Lung (tissue), 12 donors: ENCODE results near the gene SYT1. TPM values are rescaled to one million over a fixed set of nuclear protein-coding genes. Genes with fewer than 3 reads are reported as not detected.
A peak's percentile ranks its signal among the peaks of the same experiment; 100 is the strongest.

Experiments
- ATAC-seq: fragments of 200-7000 bp; cut with Tn5 transposase; one replicate; pipeline ENCODE4 v1.9.1; 2020; ENCODE audit warnings: moderate number of reproducible peaks; ENCODE audit not compliant: insufficient read depth, low FRiP score
- DNase-seq, 3 donors: peaks; one replicate each; pipeline ENCODE4 v3.0.0-alpha.2; 2013 to 2017
- H3K27ac ChIP-seq, 2 donors: one replicate each; pipeline ENCODE4 v1.5.1; 2013; ENCODE audit warnings: mild to moderate bottlenecking in 2 of 2, moderate library complexity in 2 of 2, control low read depth in 1 of 2, inconsistent platforms in 1 of 2, low read depth in 1 of 2, low read length in 1 of 2
- H3K27me3 ChIP-seq, 3 donors: one replicate each; pipeline ENCODE4 v1.5.1; 2013; ENCODE audit warnings: low read length in 2 of 3; ENCODE audit not compliant: control insufficient read depth in 3 of 3, insufficient read depth in 3 of 3
- H3K36me3 ChIP-seq, 4 donors: one replicate each; pipeline ENCODE4 v1.5.1; 2013; ENCODE audit warnings: low read length in 4 of 4, mild to moderate bottlenecking in 1 of 4, moderate library complexity in 1 of 4; ENCODE audit not compliant: control insufficient read depth in 4 of 4, insufficient read depth in 4 of 4
- H3K4me1 ChIP-seq, 5 donors: one replicate each; pipeline ENCODE4 v1.5.1; 2013; ENCODE audit warnings: low read length in 5 of 5, mild to moderate bottlenecking in 2 of 5, moderate library complexity in 1 of 5; ENCODE audit not compliant: control insufficient read depth in 5 of 5, insufficient read depth in 5 of 5
- H3K4me3 ChIP-seq: one replicate; pipeline ENCODE4 v1.5.1; 2013; ENCODE audit warnings: mild to moderate bottlenecking, control low read depth, moderate library complexity
- H3K9ac ChIP-seq, 2 donors: one replicate each; pipeline ENCODE4 v1.5.1; 2013; ENCODE audit warnings: low read length in 2 of 2, control low read depth in 1 of 2; ENCODE audit not compliant: insufficient read depth in 1 of 2
- H3K9me3 ChIP-seq, 4 donors: one replicate each; pipeline ENCODE4 v1.5.1; 2013; ENCODE audit warnings: low read length in 3 of 4, mild to moderate bottlenecking in 1 of 4, moderate library complexity in 1 of 4; ENCODE audit not compliant: control insufficient read depth in 4 of 4, insufficient read depth in 3 of 4
- CTCF ChIP-seq: IDR thresholded peaks from 2 replicates; pipeline ENCODE4 v1.5.1; 2012; ENCODE audit warnings: mild to moderate bottlenecking; ENCODE audit errors: control extremely low read depth, extremely low read depth
- WGBS, 2 donors: extraction: QIAGEN DNeasy Blood & Tissue Kit; methylation state at CpG; one replicate each; pipeline ENCODE4 v1.1.7; 2013; 5-methylcytosine and 5-hydroxymethylcytosine counted together
- polyA plus RNA-seq, 2 donors: library from polyadenylated mRNA; stranded (reverse); fragments of 200-250 nt; gene quantifications; one replicate each; pipeline ENCODE4 v1.2.1, GENCODE V29; 2013
- total RNA-seq, 2 donors: library from RNA; depleted of rRNA in 1 of 2; stranded (reverse); fragments of >200 nt in 1 of 2; gene quantifications; one replicate each; pipeline ENCODE4 v1.2.1, GENCODE V29; 2014 to 2021
- donor health status: control.
- donor health status: control.
- donor health status: Bipolar disorder and iron deficiency.
- donor health status: healthy.
- donor health status: DM: yes; HTN: yes; CAD: no.

Gene SYT1
- total and polyA plus RNA-seq, 4 donors: 0.05 to 3.2 (median 0.46) TPM

GRCh38 chr12:79333144-79333543 lies 468.6 kb downstream of the SYT1 start:
- DNase-seq: no peak
- ATAC-seq: no peak
- Histone ChIP-seq H3K36me3 (no peaks in the 10 kb centered on the region), H3K4me1 (peaks cover 0 to 3% (median 0%) of the 10 kb centered on the region in 5 donors), H3K27me3 (no peaks in the 10 kb centered on the region), H3K27ac (no peak overlapping the region), H3K9ac (no peak overlapping the region), H3K9me3 (no peaks in the 10 kb centered on the region), H3K4me3 (no peak overlapping the region)
- 93 to 96% methylated on average over 3 of the region's 3 CpGs for WGBS, 2 donors
- no peak for TF ChIP-seq CTCF

- Histone ChIP-seq H3K27ac (no peak overlapping the region), H3K9me3 (no peaks in the 10 kb centered on the region), H3K4me3 (no peak overlapping the region), H3K36me3 (no peaks in the 10 kb centered on the region), H3K9ac (no peak overlapping the region), H3K4me1 (peaks cover 0 to 3% (median 0%) of the 10 kb centered on the region in 5 donors), H3K27me3 (no peaks in the 10 kb centered on the region)
- no peak for DNase-seq
- TF ChIP-seq CTCF: no peak
- no peak for ATAC-seq
- WGBS, 2 donors: 84 to 85% methylated on average over 5 of the region's 5 CpGs
Observed at GRCh38 chr12:79337662-79338290, 473.2 kb downstream of the SYT1 start.

GRCh38 chr12:79344855-79345847 lies 480.6 kb downstream of the SYT1 start:
- Histone ChIP-seq H3K36me3 (no peaks in the 10 kb centered on the region), H3K9ac (no peak overlapping the region), H3K4me3 (no peak overlapping the region), H3K9me3 (no peaks in the 10 kb centered on the region), H3K4me1 (no peaks in the 10 kb centered on the region), H3K27me3 (no peaks in the 10 kb centered on the region), H3K27ac (no peak overlapping the region)
- ATAC-seq (no peak), DNase-seq (peak in 2 of 3 donors; percentile 37 to 53)
- WGBS, 2 donors: 60 to 74% methylated on average over 5 of the region's 5 CpGs
- no peak for TF ChIP-seq CTCF
